IMR-90 (cell line): ENCODE results near the gene CUBN. TPM values are rescaled to one million over a fixed set of nuclear protein-coding genes. Genes with fewer than 3 reads are reported as not detected.

Source experiments
- ATAC-seq: fragments of 200-7000 bp; cut with Tn5 transposase; 2 replicates; pipeline ENCODE4 v1.9.1; 2020; ENCODE audit warnings: low read depth, mild to moderate bottlenecking, moderate library complexity
- BruUV-seq: library from RNA; stranded (reverse); fragments of 400-500 nt; replicated peaks from 2 replicates; lab custom pipeline; 2021; lab: Mats Ljungman, UMichigan
- CTCF ChIA-PET: fragments of 300-600 bp; formaldehyde crosslinking; extraction: SDS; loops from one replicate; lab custom pipeline; 2021; ENCODE audit warnings: antibody characterized with exemption; lab: Yijun Ruan, JAX
- POLR2A ChIA-PET: fragments of 300-600 bp; sonication (Branson Sonifier 250); formaldehyde crosslinking; loops from one replicate; lab custom pipeline; 2022; ENCODE audit warnings: antibody characterized with exemption; ENCODE audit not compliant: unreplicated experiment; lab: Charles Lee
- DNase-seq: peaks from one replicate; pipeline ENCODE4 v3.0.0; 2013
- H2AFZ ChIP-seq: replicated peaks from 2 replicates; pipeline ENCODE3; 2013; ENCODE audit warnings: low read length, mild to moderate bottlenecking; ENCODE audit not compliant: poor library complexity
- H2AK5ac ChIP-seq: 2 replicates; pipeline ENCODE4 v1.6.1; 2013; ENCODE audit warnings: low read depth, low read length, inconsistent platforms
- H2AK9ac ChIP-seq: replicated peaks from 2 replicates; pipeline ENCODE3; 2013; ENCODE audit warnings: mild to moderate bottlenecking, low read depth, low read length, moderate library complexity; ENCODE audit not compliant: poor library complexity
- H2BK120ac ChIP-seq: 2 replicates; pipeline ENCODE4 v1.6.1; 2013; ENCODE audit warnings: low read depth, low read length, inconsistent platforms
- H2BK15ac ChIP-seq: 3 replicates; pipeline ENCODE4 v1.6.1; 2013; ENCODE audit warnings: low read depth, low read length, inconsistent platforms
- H2BK20ac ChIP-seq: 2 replicates; pipeline ENCODE4 v1.6.1; 2013; ENCODE audit warnings: low read depth, mild to moderate bottlenecking, inconsistent platforms, low read length, moderate library complexity
- H2BK5ac ChIP-seq: 2 replicates; pipeline ENCODE4 v1.6.1; 2013; ENCODE audit warnings: mild to moderate bottlenecking, low read depth, low read length, inconsistent platforms; ENCODE audit not compliant: poor library complexity, severe bottlenecking
- H3K14ac ChIP-seq: replicated peaks from 2 replicates; pipeline ENCODE4 v1.6.1; 2013; ENCODE audit warnings: low read depth, low read length, inconsistent platforms
- H3K18ac ChIP-seq: 2 replicates; pipeline ENCODE4 v1.6.1; 2013; ENCODE audit warnings: low read depth, low read length, control low read depth
- H3K23ac ChIP-seq: 2 replicates; pipeline ENCODE4 v1.6.1; 2013; ENCODE audit warnings: low read depth, low read length, inconsistent platforms
- H3K27ac ChIP-seq: 2 replicates; pipeline ENCODE4 v1.5.1; 2013; ENCODE audit warnings: mild to moderate bottlenecking, control low read depth, low read length; ENCODE audit not compliant: insufficient read depth
- H3K27me3 ChIP-seq: 2 replicates; pipeline ENCODE4 v1.6.1; 2013; ENCODE audit warnings: low read length; ENCODE audit not compliant: control insufficient read depth, insufficient read depth
- H3K36me3 ChIP-seq: 2 replicates; pipeline ENCODE4 v1.6.1; 2013; ENCODE audit warnings: low read length, mixed read lengths; ENCODE audit not compliant: control insufficient read depth, insufficient read depth
- H3K4ac ChIP-seq: 2 replicates; pipeline ENCODE4 v1.6.1; 2013; ENCODE audit warnings: low read depth, low read length, inconsistent platforms
- H3K4me1 ChIP-seq: 2 replicates; pipeline ENCODE4 v1.6.1; 2013; ENCODE audit warnings: low read length, mixed read lengths; ENCODE audit not compliant: control insufficient read depth, insufficient read depth
- H3K4me2 ChIP-seq: 2 replicates; pipeline ENCODE4 v1.6.1; 2013; ENCODE audit warnings: low read depth, mild to moderate bottlenecking, control low read depth, low read length, moderate library complexity
- H3K4me3 ChIP-seq: 2 replicates; pipeline ENCODE4 v1.5.1; 2013; ENCODE audit warnings: low read depth, mild to moderate bottlenecking, control low read depth, low read length, moderate library complexity; ENCODE audit not compliant: insufficient read depth
- H3K56ac ChIP-seq: 2 replicates; pipeline ENCODE4 v1.6.1; 2013; ENCODE audit warnings: low read length, inconsistent platforms; ENCODE audit not compliant: insufficient read depth; ENCODE audit errors: extremely low read depth
- H3K79me1 ChIP-seq, 2 experiments: 2 replicates each; pipeline ENCODE4 v1.6.1; 2013; ENCODE audit warnings: low read length in 2 of 2, inconsistent platforms in 1 of 2, low read depth in 1 of 2
- H3K9ac ChIP-seq: 2 replicates; pipeline ENCODE4 v1.6.1; 2013; ENCODE audit warnings: low read depth, low read length, control low read depth
- H3K9me1 ChIP-seq: 2 replicates; pipeline ENCODE4 v1.6.1; 2013; ENCODE audit warnings: low read length, inconsistent platforms; ENCODE audit not compliant: insufficient read depth
- H3K9me3 ChIP-seq: 2 replicates; pipeline ENCODE4 v1.6.1; 2013; ENCODE audit warnings: low read length; ENCODE audit not compliant: control insufficient read depth, insufficient read depth
- H4K20me1 ChIP-seq: 2 replicates; pipeline ENCODE4 v1.6.1; 2013; ENCODE audit warnings: low read length, inconsistent platforms; ENCODE audit not compliant: insufficient read depth
- H4K5ac ChIP-seq: 2 replicates; pipeline ENCODE4 v1.6.1; 2013; ENCODE audit warnings: mild to moderate bottlenecking, low read depth, low read length, control low read depth
- H4K8ac ChIP-seq, 2 experiments: 2 replicates each; pipeline ENCODE4 v1.6.1; 2013; ENCODE audit warnings: low read depth in 2 of 2, low read length in 2 of 2, control low read depth in 1 of 2, inconsistent platforms in 1 of 2
- H4K91ac ChIP-seq: 2 replicates; pipeline ENCODE4 v1.6.1; 2013; ENCODE audit warnings: low read depth, low read length, inconsistent platforms; ENCODE audit not compliant: insufficient read depth
- CEBPB ChIP-seq: IDR thresholded peaks from 2 replicates; pipeline ENCODE4 v1.6.1; 2012; ENCODE audit warnings: low read depth, low read length, improper control_type of control experiment
- CHD1 ChIP-seq: IDR thresholded peaks from 2 replicates; pipeline ENCODE4 v1.6.1; 2012; ENCODE audit warnings: low read depth, low read length, improper control_type of control experiment
- CTCF ChIP-seq: conservative IDR thresholded peaks from 2 replicates; pipeline ENCODE4 v1.5.1; 2012; ENCODE audit warnings: mild to moderate bottlenecking, low read depth, low read length, improper control_type of control experiment
- FOS ChIP-seq: fragments of 150-350 bp; IDR thresholded peaks from 2 replicates; pipeline ENCODE4 v1.6.1; 2016; ENCODE audit warnings: low read depth, low read length
- MXI1 ChIP-seq: IDR thresholded peaks from 2 replicates; pipeline ENCODE4 v1.6.1; 2012; ENCODE audit warnings: low read depth, mild to moderate bottlenecking, low read length, moderate library complexity, borderline replicate concordance
- RAD21 ChIP-seq: IDR thresholded peaks from 2 replicates; pipeline ENCODE4 v1.6.1; 2012; ENCODE audit warnings: low read length, improper control_type of control experiment
- SMC3 ChIP-seq: fragments of 150-350 bp; IDR thresholded peaks from 2 replicates; pipeline ENCODE4 v1.6.1; 2016; ENCODE audit warnings: low read depth, mild to moderate bottlenecking, antibody characterized with exemption, low read length, moderate library complexity
- WGBS, 2 experiments: methylation state at CpG; one replicate each; pipeline versions ENCODE4 v1.1.5 to v1.1.7; 2013; ENCODE audit warnings: missing lambda C conversion rate in 2 of 2; ENCODE audit not compliant: insufficient read length in 1 of 2; ENCODE audit errors: extremely low coverage in 2 of 2; 5-methylcytosine and 5-hydroxymethylcytosine counted together
- dilution Hi-C: fragments of 300-500 bp; cut with HindIII; formaldehyde crosslinking; loops from one replicate; pipeline ENCODE4 v1.14.3; 2018; ENCODE audit warnings: low sequenced_read_pairs; ENCODE audit not compliant: unreplicated experiment
- in situ Hi-C: fragments of 300-500 bp; cut with MboI; formaldehyde crosslinking; loops from 3 replicates; pipeline ENCODE4 v1.14.3; 2019; ENCODE audit warnings: low sequenced_read_pairs, inconsistent platforms, mixed read lengths
- intact Hi-C: fragments of 100-400 bp; cut with micrococcal nuclease; formaldehyde crosslinking; loops from 2 replicates; pipeline ENCODE4 v1.10.0; 2022
- polyA plus RNA-seq, 3 experiments: library from polyadenylated mRNA; depleted of rRNA; stranded (reverse); fragments of >200 nt; gene quantifications; 2 replicates each; pipeline ENCODE4 v1.2.3, GENCODE V29; 2012; ENCODE audit warnings: low replicate concordance in 1 of 3
- total RNA-seq: library from RNA; depleted of rRNA; stranded (reverse); fragments of >200 nt; gene quantifications from 2 replicates; pipeline ENCODE4 v1.2.3, GENCODE V29; 2012
- TF ChIP-seq, protein P1 (sequence below): fragments of 150-350 bp; IDR thresholded peaks from 2 replicates; pipeline ENCODE4 v1.6.1; 2017; ENCODE audit warnings: mild to moderate bottlenecking, antibody characterized with exemption, low read length, low read depth

CUBN gene
- total and polyA plus RNA-seq, 2 of the 4 experiments (the other 2 are of a cell fraction), result 0.19 to 0.54 TPM

DNA sequence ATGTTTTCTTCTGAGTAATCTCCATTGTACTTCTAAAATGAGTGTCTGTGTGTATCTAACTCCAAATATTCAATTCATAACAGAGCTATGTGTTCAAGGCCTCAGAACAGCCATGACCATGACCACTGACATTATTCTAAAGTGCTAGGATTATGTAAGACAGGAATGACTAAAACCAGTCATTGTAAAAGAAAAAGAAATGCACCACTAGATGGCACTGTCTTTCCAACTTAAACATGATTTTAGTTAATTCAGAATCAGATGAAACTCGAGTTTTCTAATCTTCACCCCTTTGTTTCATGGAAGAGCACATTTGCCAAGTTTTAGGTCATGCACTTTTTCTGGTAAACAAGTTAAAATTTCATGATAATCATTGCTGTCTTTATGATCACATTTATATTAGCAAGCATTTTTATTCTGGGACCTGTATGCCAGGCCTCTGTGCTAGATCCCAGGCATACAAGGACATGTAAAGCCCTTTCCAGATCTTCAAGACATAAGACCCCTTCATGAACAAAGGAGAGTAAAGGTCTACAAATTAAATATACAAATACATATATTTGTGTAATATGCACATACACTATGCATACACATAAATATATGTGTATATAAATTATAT lies 286.2 kb downstream of the CUBN start:
- no peak overlapping the region for H3K4ac ChIP-seq
- TF ChIP-seq RAD21 (peak; percentile 77), MXI1 (no peak), SMC3 (peak; percentile 85), CTCF (peak; percentile 71), CEBPB (peak; percentile 44; the same call in 1 of the 2 replicates), CHD1 (no peak), FOS (no peak)
- TF ChIP-seq, protein P1, sequence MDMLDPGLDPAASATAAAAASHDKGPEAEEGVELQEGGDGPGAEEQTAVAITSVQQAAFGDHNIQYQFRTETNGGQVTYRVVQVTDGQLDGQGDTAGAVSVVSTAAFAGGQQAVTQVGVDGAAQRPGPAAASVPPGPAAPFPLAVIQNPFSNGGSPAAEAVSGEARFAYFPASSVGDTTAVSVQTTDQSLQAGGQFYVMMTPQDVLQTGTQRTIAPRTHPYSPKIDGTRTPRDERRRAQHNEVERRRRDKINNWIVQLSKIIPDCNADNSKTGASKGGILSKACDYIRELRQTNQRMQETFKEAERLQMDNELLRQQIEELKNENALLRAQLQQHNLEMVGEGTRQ, result no peak
- H3K9me1 ChIP-seq, result no peaks in the 10 kb centered on the region
- H4K91ac ChIP-seq, result no peak overlapping the region
- no peak overlapping the region for H3K4me3 ChIP-seq
- H2BK15ac ChIP-seq, result no peak overlapping the region
- ATAC-seq, result peak; percentile 85
- peak; percentile 82 for DNase-seq
- no peaks in the 10 kb centered on the region for H3K9me3 ChIP-seq
- H3K36me3 ChIP-seq, result no peaks in the 10 kb centered on the region
- H3K79me1 ChIP-seq, result no peaks in the 10 kb centered on the region
- no peak overlapping the region for H2BK20ac ChIP-seq
- CTCF ChIA-PET, result interaction anchor here (0.6 to 1.0 kb wide), 3 partner anchors 18 to 590 kb away, joined by 3 to 4 read pairs (median 3); no protein-coding TSS in a partner anchor
- no peaks in the 10 kb centered on the region for H4K20me1 ChIP-seq
- no peak overlapping the region for H2AFZ ChIP-seq
- H2AK5ac ChIP-seq, result no peak overlapping the region
- no peak overlapping the region for H4K5ac ChIP-seq
- no peak overlapping the region for H3K27ac ChIP-seq
- no peak overlapping the region for H2BK120ac ChIP-seq
- WGBS, 2 experiments, result no CpG with 5 or more reads among the region's 1 CpG
- no peak overlapping the region for H4K8ac ChIP-seq
- POLR2A ChIA-PET, result no interaction called here
- H3K4me2 ChIP-seq, result no peak overlapping the region
- no peak overlapping the region for H3K14ac ChIP-seq
- dilution Hi-C loops (no loop called here), intact Hi-C loops (loop anchor here (1.0 to 5.0 kb wide), 3 partner anchors 385 to 589 kb away; partner anchors contain the start of gene VIM), in situ Hi-C loops (loop anchor here (5.0 to 25.0 kb wide), 3 partner anchors 414 to 1394 kb away; partner anchors contain the start of gene HACD1)
- H3K23ac ChIP-seq, result no peak overlapping the region
- no peak overlapping the region for H2BK5ac ChIP-seq
- H3K4me1 ChIP-seq, result peaks cover 6% of the 10 kb centered on the region; the same call in 1 of the 2 replicates
- no peak overlapping the region for H3K56ac ChIP-seq
- H3K27me3 ChIP-seq, result no peaks in the 10 kb centered on the region
- no peak overlapping the region for H3K9ac ChIP-seq
- no peak overlapping the region for H2AK9ac ChIP-seq
- no TSS peak for BruUV-seq
- no peak overlapping the region for H3K18ac ChIP-seq
